NCI-H2107 treated with DMSO at 0.1 percent for 48 hours (cell line): ENCODE data around the gene MAP7D1.
"Not testable (repeated sequence)": the region's sequence is repeated elsewhere in the genome, so short reads cannot be mapped to it uniquely, and the experiment has no call there.

Experiments used
- DNase-seq: peaks from one replicate; lab custom pipeline; 2025; ENCODE audit not compliant: unreplicated experiment; lab: John Stamatoyannopoulos, UW

The MAP7D1 gene

GRCh38 chr1:36199934-36200741, 44.2 kb downstream of the MAP7D1 start:
- DNase-seq = peak; percentile 85

- DNase-seq = no peak
These were observed 47.1 kb downstream of the MAP7D1 start for GRCh38 chr1:36203027-36203553.

- no peak for DNase-seq
These were observed 47.8 kb downstream of the MAP7D1 start for GRCh38 chr1:36203554-36204346.

- DNase-seq = no peak
These were observed 48.5 kb downstream of the MAP7D1 start for GRCh38 chr1:36204347-36204909.

- DNase-seq = no peak
These were observed 50.4 kb downstream of the MAP7D1 start for GRCh38 chr1:36206323-36206858.

- DNase-seq = no peak
These were observed 51.4 kb downstream of the MAP7D1 start for GRCh38 chr1:36207339-36207738.

GRCh38 chr1:36208978-36209703, 53.2 kb downstream of the MAP7D1 start:
- DNase-seq = no peak

- no peak for DNase-seq
These were observed 55.3 kb downstream of the MAP7D1 start for GRCh38 chr1:36211307-36211706.

- no peak for DNase-seq
These were observed 55.9 kb downstream of the MAP7D1 start for GRCh38 chr1:36211841-36212240.

GRCh38 chr1:36212782-36213181, 56.8 kb downstream of the MAP7D1 start:
- no peak for DNase-seq

- DNase-seq = no peak
These were observed 61.7 kb downstream of the MAP7D1 start for GRCh38 chr1:36217670-36218069.

GRCh38 chr1:36221901-36222300, 65.9 kb downstream of the MAP7D1 start:
- DNase-seq = not testable (repeated sequence)

- no peak for DNase-seq
These were observed 66.8 kb downstream of the MAP7D1 start for GRCh38 chr1:36222481-36223380.

- DNase-seq = no peak
These were observed 67.5 kb downstream of the MAP7D1 start for GRCh38 chr1:36223381-36223995.

- peak; percentile 98 for DNase-seq
These were observed 68.1 kb downstream of the MAP7D1 start, which contains the start of gene THRAP3 for GRCh38 chr1:36223996-36224536. THRAP3 (plus strand) TSS chr1:36224443; CDS start chr1:36282564, 58,121 bp downstream.

- DNase-seq = peak; percentile 77
These were observed 68.8 kb downstream of the MAP7D1 start for GRCh38 chr1:36224537-36225282.

GRCh38 chr1:36225283-36225899, 69.4 kb downstream of the MAP7D1 start:
- DNase-seq = no peak

GRCh38 chr1:36230279-36230678, 74.3 kb downstream of the MAP7D1 start:
- not testable (repeated sequence) for DNase-seq
